ENCODE measurements around the gene MAGI2.

GRCh38 chr7:79050603-79051002 lies 402.9 kb downstream of the MAGI2 start:
- TF ChIP-seq POLR2AphosphoS5 (IDR thresholded peaks at IDR 0.05) (no peak), CTCF (IDR thresholded peaks at IDR 0.05) (no peak)
